MCF 10A (cell line): ENCODE results near the gene PAK5. TPM values are rescaled to one million over a fixed set of nuclear protein-coding genes. Genes with fewer than 3 reads are reported as not detected.

Experiments
- BruUV-seq: library from RNA; stranded (reverse); fragments of 400-500 nt; replicated peaks from 2 replicates; lab custom pipeline; 2021; lab: Mats Ljungman, UMichigan
- CTCF ChIA-PET: fragments of 300-600 bp; sonication (Branson Sonifier 250); formaldehyde crosslinking; extraction: SDS; loops from one replicate; lab custom pipeline; 2021; ENCODE audit warnings: antibody characterized with exemption, inconsistent platforms; lab: Yijun Ruan, JAX
- POLR2A ChIA-PET: fragments of 300-600, 350-650 bp; sonication (Branson Sonifier 250); formaldehyde crosslinking; extraction: SDS; loops from one replicate; lab custom pipeline; 2020; ENCODE audit warnings: antibody characterized with exemption, inconsistent platforms; lab: Yijun Ruan, JAX
- DNase-seq: peaks from one replicate; pipeline ENCODE4 v3.0.0-alpha.2; 2018; ENCODE audit not compliant: unreplicated experiment
- H3K27ac Mint-ChIP-seq: one replicate; pipeline ENCODE4 v1.8.0; 2022; ENCODE audit warnings: mild to moderate bottlenecking, low read depth, mixed read lengths; ENCODE audit not compliant: unreplicated experiment
- H3K27me3 Mint-ChIP-seq: one replicate; pipeline ENCODE4 v1.8.0; 2022; ENCODE audit warnings: mixed read lengths; ENCODE audit not compliant: insufficient read depth, unreplicated experiment
- H3K36me3 Mint-ChIP-seq: one replicate; pipeline ENCODE4 v1.8.0; 2022; ENCODE audit warnings: mild to moderate bottlenecking, moderate library complexity, mixed read lengths; ENCODE audit not compliant: insufficient read depth, unreplicated experiment
- H3K4me1 Mint-ChIP-seq: one replicate; pipeline ENCODE4 v1.8.0; 2022; ENCODE audit warnings: mixed read lengths; ENCODE audit not compliant: insufficient read depth, unreplicated experiment
- H3K4me3 Mint-ChIP-seq: one replicate; pipeline ENCODE4 v1.8.0; 2022; ENCODE audit warnings: mild to moderate bottlenecking, moderate library complexity, mixed read lengths; ENCODE audit not compliant: unreplicated experiment
- H3K9me3 Mint-ChIP-seq: one replicate; pipeline ENCODE4 v1.8.0; 2022; ENCODE audit warnings: mixed read lengths; ENCODE audit not compliant: unreplicated experiment
- intact Hi-C: fragments of 100-400 bp; cut with micrococcal nuclease; formaldehyde crosslinking; loops from 2 replicates; pipeline ENCODE4 v1.14.1; 2022
- total RNA-seq: library from RNA; stranded (reverse); gene quantifications from 2 replicates; pipeline ENCODE4 v1.2.3, GENCODE V29; 2022
- TF ChIP-seq, protein P1 (sequence below): fragments of 200-600 bp; IDR thresholded peaks from one replicate; pipeline ENCODE4 v1.8.0; 2022; ENCODE audit warnings: antibody characterized with exemption, mild to moderate bottlenecking; ENCODE audit not compliant: unreplicated experiment

The PAK5 gene
- total RNA-seq, 1 experiment from 2014 or later, result not detected

DNA sequence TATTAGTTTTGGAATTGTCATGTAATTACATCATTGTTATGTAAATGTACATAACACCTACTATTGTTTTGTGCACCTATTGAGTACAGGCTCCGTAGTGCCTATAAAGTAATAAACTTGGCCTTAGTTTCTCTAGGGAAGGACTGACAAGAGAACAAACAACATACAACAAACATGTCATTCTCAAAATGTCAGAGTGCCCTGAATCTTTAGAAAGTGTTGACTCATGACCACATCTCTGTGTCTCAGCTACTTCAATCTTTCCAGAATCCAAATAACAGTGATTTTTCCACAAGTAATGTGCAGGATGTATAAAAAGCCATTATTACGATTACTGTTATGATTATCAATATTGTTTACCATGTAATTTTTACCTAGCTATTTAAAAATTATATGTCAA is 307.3 kb downstream of the PAK5 start:
- Mint-ChIP-seq H3K27ac (no peak overlapping the region), H3K4me3 (no peak overlapping the region), H3K4me1 (no peaks in the 10 kb centered on the region), H3K36me3 (no peaks in the 10 kb centered on the region), H3K9me3 (no peaks in the 10 kb centered on the region), H3K27me3 (no peaks in the 10 kb centered on the region)
- TF ChIP-seq, protein P1, sequence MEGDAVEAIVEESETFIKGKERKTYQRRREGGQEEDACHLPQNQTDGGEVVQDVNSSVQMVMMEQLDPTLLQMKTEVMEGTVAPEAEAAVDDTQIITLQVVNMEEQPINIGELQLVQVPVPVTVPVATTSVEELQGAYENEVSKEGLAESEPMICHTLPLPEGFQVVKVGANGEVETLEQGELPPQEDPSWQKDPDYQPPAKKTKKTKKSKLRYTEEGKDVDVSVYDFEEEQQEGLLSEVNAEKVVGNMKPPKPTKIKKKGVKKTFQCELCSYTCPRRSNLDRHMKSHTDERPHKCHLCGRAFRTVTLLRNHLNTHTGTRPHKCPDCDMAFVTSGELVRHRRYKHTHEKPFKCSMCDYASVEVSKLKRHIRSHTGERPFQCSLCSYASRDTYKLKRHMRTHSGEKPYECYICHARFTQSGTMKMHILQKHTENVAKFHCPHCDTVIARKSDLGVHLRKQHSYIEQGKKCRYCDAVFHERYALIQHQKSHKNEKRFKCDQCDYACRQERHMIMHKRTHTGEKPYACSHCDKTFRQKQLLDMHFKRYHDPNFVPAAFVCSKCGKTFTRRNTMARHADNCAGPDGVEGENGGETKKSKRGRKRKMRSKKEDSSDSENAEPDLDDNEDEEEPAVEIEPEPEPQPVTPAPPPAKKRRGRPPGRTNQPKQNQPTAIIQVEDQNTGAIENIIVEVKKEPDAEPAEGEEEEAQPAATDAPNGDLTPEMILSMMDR, result no peak
- BruUV-seq, result no TSS peak
- ChIA-PET POLR2A (no interaction called here), CTCF (no interaction called here)
- intact Hi-C loops, result no loop called here
- DNase-seq, result no peak

DNA sequence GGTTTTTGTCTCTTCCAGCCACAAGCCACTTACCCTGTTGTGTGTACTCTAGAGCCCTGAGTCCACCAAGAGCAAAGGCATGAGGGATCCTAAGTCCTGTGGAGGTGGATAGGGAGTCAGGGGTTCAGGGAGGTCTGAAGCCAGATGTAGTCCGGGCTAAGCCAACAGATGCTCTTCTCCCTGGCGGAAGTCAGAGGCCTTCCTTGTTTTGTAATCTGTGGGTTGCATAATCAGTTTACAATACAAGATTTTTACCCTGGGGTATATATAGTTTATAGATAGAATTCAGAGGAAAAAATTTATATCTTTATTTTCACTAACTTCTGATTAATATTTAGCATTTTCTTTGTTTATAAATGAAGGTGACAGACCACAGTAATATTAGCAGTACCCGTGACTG is 315.2 kb downstream of the PAK5 start:
- TF ChIP-seq, protein P1, result no peak
- H3K9me3 Mint-ChIP-seq, result no peaks in the 10 kb centered on the region
- ChIA-PET CTCF (no interaction called here), POLR2A (no interaction called here)
- no peaks in the 10 kb centered on the region for H3K36me3 Mint-ChIP-seq
- DNase-seq, result peak; percentile 10
- H3K4me3 Mint-ChIP-seq, result no peak overlapping the region
- no peaks in the 10 kb centered on the region for H3K27me3 Mint-ChIP-seq
- H3K4me1 Mint-ChIP-seq, result no peaks in the 10 kb centered on the region
- BruUV-seq, result no TSS peak
- intact Hi-C loops, result no loop called here
- no peak overlapping the region for H3K27ac Mint-ChIP-seq

DNA sequence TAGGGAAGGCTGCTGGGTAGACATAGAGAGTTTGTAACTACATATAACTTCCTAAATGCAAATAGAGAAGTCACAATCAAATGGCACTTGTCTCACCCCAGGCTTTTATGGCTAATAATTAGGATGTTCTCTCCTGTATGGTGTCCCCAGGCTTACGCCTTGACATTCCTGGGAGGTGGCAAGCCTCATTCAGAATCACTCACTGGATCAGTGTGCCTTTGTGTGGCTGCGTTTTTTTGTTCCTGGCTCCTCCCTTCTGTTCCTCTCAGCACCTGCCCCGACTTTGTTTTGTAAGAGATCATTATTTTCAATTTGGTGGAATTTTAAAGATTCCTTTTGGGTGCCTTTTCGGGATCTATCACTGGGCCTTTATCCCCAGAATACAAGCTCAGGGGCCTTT is 318.8 kb downstream of the PAK5 start:
- H3K36me3 Mint-ChIP-seq, result no peaks in the 10 kb centered on the region
- ChIA-PET CTCF (interaction anchor here (0.6 to 1.0 kb wide), 2 partner anchors 105 to 392 kb away, joined by 3 to 5 read pairs; no protein-coding TSS in a partner anchor), POLR2A (no interaction called here)
- BruUV-seq, result no TSS peak
- no peak for DNase-seq
- H3K27ac Mint-ChIP-seq, result no peak overlapping the region
- no peak overlapping the region for H3K4me3 Mint-ChIP-seq
- H3K4me1 Mint-ChIP-seq, result no peaks in the 10 kb centered on the region
- no peaks in the 10 kb centered on the region for H3K9me3 Mint-ChIP-seq
- intact Hi-C loops, result no loop called here
- no peaks in the 10 kb centered on the region for H3K27me3 Mint-ChIP-seq
- TF ChIP-seq, protein P1, result no peak

DNA sequence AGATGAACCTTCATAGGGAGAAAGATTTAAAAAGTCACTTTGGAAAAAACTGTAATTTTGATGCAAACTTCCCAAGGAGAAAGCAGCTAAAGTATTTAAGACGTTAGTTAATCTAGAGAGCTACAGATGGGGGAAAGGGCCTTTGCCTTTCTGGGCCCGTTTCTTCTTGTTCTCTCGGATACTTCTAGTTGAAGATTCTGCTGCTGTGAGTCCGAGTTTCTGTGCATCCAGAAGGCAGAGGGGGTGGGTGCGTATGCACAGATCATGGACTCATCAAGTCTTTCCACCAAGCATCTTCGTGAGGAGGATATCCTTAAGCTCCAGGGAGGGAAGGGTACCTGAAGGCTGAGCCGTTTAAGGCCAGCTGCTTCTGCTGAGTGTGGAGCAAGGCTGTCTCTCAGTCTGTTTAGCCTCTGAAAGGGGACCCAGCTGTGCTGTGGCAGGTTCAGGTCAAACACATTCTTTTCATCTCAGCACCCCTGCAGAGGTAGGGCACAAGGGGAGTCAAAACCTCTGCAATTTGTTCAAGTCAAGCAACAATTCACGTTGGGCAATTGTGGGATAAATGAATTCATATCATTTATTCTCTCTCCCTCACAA is 320.2 kb downstream of the PAK5 start:
- Mint-ChIP-seq H3K27me3 (no peaks in the 10 kb centered on the region), H3K27ac (no peak overlapping the region), H3K4me1 (no peaks in the 10 kb centered on the region), H3K36me3 (no peaks in the 10 kb centered on the region), H3K4me3 (no peak overlapping the region), H3K9me3 (no peaks in the 10 kb centered on the region)
- no peak for DNase-seq
- intact Hi-C loops, result no loop called here
- TF ChIP-seq, protein P1, result no peak
- ChIA-PET CTCF (no interaction called here), POLR2A (no interaction called here)
- BruUV-seq, result no TSS peak
